ENCODE data around the gene STYXL1.
"Not testable (repeated sequence)": the region's sequence is repeated elsewhere in the genome, so short reads cannot be mapped to it uniquely, and the experiment has no call there.

The STYXL1 gene

DNA sequence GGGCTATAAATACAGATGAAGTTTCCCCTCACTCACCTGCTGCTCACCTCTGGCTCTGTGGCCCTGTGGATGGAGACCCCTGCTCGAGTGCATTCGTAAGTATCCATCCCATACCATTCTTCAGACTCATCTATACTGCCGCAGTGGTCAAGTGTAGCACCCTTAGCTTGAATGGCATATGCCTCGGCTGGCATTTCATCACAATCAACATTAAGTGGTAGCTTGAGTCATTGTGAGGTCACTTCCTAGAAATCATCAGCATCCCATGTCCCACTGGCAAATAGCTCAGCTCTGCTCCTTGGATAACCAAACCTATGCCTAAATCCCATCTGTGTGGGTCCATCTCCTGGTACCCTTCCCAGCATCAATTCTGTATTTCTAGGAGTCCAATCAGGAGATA, 38.3 kb upstream of the STYXL1 start:
- H3K36me3 ChIP-seq (ENCODE audit: insufficient read depth, insufficient read length, low read length) = no peaks in the 10 kb centered on the region
- no peak overlapping the region for H3K9ac ChIP-seq (ENCODE audit: insufficient read length, low read depth)
- no peak overlapping the region for H3K4me3 ChIP-seq (ENCODE audit: insufficient read length, low read depth)
- TF ChIP-seq YY1 (IDR thresholded peaks at IDR 0.05; ENCODE audit: insufficient read depth, insufficient read length) = no peak
- TF ChIP-seq ZNF274 (IDR thresholded peaks at IDR 0.05; ENCODE audit: low read depth, low read length) = no peak
- no peak for TF ChIP-seq SUZ12 (IDR thresholded peaks at IDR 0.05; ENCODE audit: extremely low read depth, insufficient read depth, insufficient read length)
- no peak for DNase-seq (ENCODE audit: low read depth, low spot score)
- no peaks in the 10 kb centered on the region for H3K4me1 ChIP-seq (ENCODE audit: insufficient read depth, insufficient read length)
- H3K27me3 ChIP-seq (ENCODE audit: insufficient read depth, insufficient read length) = no peaks in the 10 kb centered on the region
- H3K9me3 ChIP-seq (ENCODE audit: insufficient read depth, low read length) = no peaks in the 10 kb centered on the region

DNA sequence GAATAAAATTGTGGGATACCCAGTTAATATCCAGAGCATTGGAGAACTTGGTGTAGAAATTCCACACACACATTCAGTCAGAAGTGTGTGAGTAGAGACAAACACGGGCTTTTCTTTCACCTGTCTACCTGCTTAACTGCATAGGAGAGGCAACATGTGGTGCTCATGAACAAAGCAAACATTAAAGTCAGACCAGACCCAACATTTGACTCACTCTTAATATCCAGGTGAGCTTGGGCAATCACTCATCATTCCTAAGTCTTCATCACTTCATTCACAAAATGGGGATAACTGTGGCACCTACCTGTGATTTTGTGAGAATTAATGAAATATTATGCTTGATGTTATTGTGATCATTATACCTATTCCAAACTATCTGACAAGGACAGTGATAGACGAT, 36.3 kb upstream of the STYXL1 start:
- H3K36me3 ChIP-seq (ENCODE audit: insufficient read depth, insufficient read length, low read length); H3K27me3 ChIP-seq (ENCODE audit: insufficient read depth, insufficient read length); H3K9ac ChIP-seq (ENCODE audit: insufficient read length, low read depth); H3K4me3 ChIP-seq (ENCODE audit: insufficient read length, low read depth); H3K9me3 ChIP-seq (ENCODE audit: insufficient read depth, low read length); H3K4me1 ChIP-seq (ENCODE audit: insufficient read depth, insufficient read length); DNase-seq (ENCODE audit: low read depth, low spot score): not testable (repeated sequence)

- H3K27me3 ChIP-seq (ENCODE audit: insufficient read depth, insufficient read length) = no peaks in the 10 kb centered on the region
- no peak overlapping the region for H3K9ac ChIP-seq (ENCODE audit: insufficient read length, low read depth)
- no peaks in the 10 kb centered on the region for H3K36me3 ChIP-seq (ENCODE audit: insufficient read depth, insufficient read length, low read length)
- no peaks in the 10 kb centered on the region for H3K9me3 ChIP-seq (ENCODE audit: insufficient read depth, low read length)
- no peaks in the 10 kb centered on the region for H3K4me1 ChIP-seq (ENCODE audit: insufficient read depth, insufficient read length)
- no peak overlapping the region for H3K4me3 ChIP-seq (ENCODE audit: insufficient read length, low read depth)
- DNase-seq (ENCODE audit: low read depth, low spot score) = no peak
- no peak for TF ChIP-seq YY1 (IDR thresholded peaks at IDR 0.05; ENCODE audit: insufficient read depth, insufficient read length)
- no peak for TF ChIP-seq SUZ12 (IDR thresholded peaks at IDR 0.05; ENCODE audit: extremely low read depth, insufficient read depth, insufficient read length)
- no peak for TF ChIP-seq ZNF274 (IDR thresholded peaks at IDR 0.05; ENCODE audit: low read depth, low read length)
Observed at GRCh38 chr7:76080204-76080603, 32.4 kb upstream of the STYXL1 start.

GRCh38 chr7:76077435-76077834, 29.6 kb upstream of the STYXL1 start:
- H3K4me3 ChIP-seq (ENCODE audit: insufficient read length, low read depth) = no peak overlapping the region
- H3K9ac ChIP-seq (ENCODE audit: insufficient read length, low read depth) = no peak overlapping the region
- H3K27me3 ChIP-seq (ENCODE audit: insufficient read depth, insufficient read length) = no peaks in the 10 kb centered on the region
- DNase-seq (ENCODE audit: low read depth, low spot score) = no peak
- H3K9me3 ChIP-seq (ENCODE audit: insufficient read depth, low read length) = peaks cover 2% of the 10 kb centered on the region; the same call in 1 of the 2 replicates
- no peaks in the 10 kb centered on the region for H3K36me3 ChIP-seq (ENCODE audit: insufficient read depth, insufficient read length, low read length)
- no peaks in the 10 kb centered on the region for H3K4me1 ChIP-seq (ENCODE audit: insufficient read depth, insufficient read length)
- TF ChIP-seq SUZ12 (IDR thresholded peaks at IDR 0.05; ENCODE audit: extremely low read depth, insufficient read depth, insufficient read length) = no peak
- TF ChIP-seq ZNF274 (IDR thresholded peaks at IDR 0.05; ENCODE audit: low read depth, low read length) = no peak
- no peak for TF ChIP-seq YY1 (IDR thresholded peaks at IDR 0.05; ENCODE audit: insufficient read depth, insufficient read length)

GRCh38 chr7:76076995-76077394, 29.2 kb upstream of the STYXL1 start:
- Histone ChIP-seq H3K9ac (ENCODE audit: insufficient read length, low read depth) (no peak overlapping the region), H3K27me3 (ENCODE audit: insufficient read depth, insufficient read length) (no peaks in the 10 kb centered on the region), H3K9me3 (ENCODE audit: insufficient read depth, low read length) (peaks cover 6% of the 10 kb centered on the region; the same call in 1 of the 2 replicates), H3K4me3 (ENCODE audit: insufficient read length, low read depth) (no peak overlapping the region), H3K36me3 (ENCODE audit: insufficient read depth, insufficient read length, low read length) (no peaks in the 10 kb centered on the region), H3K4me1 (ENCODE audit: insufficient read depth, insufficient read length) (no peaks in the 10 kb centered on the region)
- no peak for DNase-seq (ENCODE audit: low read depth, low spot score)
- TF ChIP-seq SUZ12 (IDR thresholded peaks at IDR 0.05; ENCODE audit: extremely low read depth, insufficient read depth, insufficient read length) (no peak), ZNF274 (IDR thresholded peaks at IDR 0.05; ENCODE audit: low read depth, low read length) (no peak), YY1 (IDR thresholded peaks at IDR 0.05; ENCODE audit: insufficient read depth, insufficient read length) (no peak)

DNA sequence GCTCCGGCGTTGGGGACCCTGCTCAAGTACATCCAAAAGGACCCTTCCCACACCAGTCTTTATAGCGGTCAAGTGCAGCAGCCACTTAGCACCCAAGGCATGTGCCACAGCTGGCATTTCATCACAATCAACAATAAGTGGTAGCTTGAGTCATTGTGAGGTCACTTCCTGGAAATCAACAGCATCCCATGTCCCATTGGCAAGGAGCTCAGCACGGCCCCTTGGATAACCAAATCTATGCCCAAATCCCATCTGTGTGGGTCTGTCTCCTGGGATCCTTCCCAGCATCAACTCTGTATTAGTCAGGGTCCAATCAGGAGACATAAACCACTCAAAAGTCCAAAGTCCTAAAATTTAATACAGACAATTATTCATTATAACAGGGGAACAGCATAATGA, 27.2 kb upstream of the STYXL1 start:
- peaks cover 9% of the 10 kb centered on the region; the same call in 1 of the 2 replicates for H3K9me3 ChIP-seq (ENCODE audit: insufficient read depth, low read length)
- H3K9ac ChIP-seq (ENCODE audit: insufficient read length, low read depth) = peak overlapping the region; percentile 17
- no peak overlapping the region for H3K4me3 ChIP-seq (ENCODE audit: insufficient read length, low read depth)
- no peak for TF ChIP-seq ZNF274 (IDR thresholded peaks at IDR 0.05; ENCODE audit: low read depth, low read length)
- no peak for TF ChIP-seq SUZ12 (IDR thresholded peaks at IDR 0.05; ENCODE audit: extremely low read depth, insufficient read depth, insufficient read length)
- no peak for TF ChIP-seq YY1 (IDR thresholded peaks at IDR 0.05; ENCODE audit: insufficient read depth, insufficient read length)
- no peaks in the 10 kb centered on the region for H3K27me3 ChIP-seq (ENCODE audit: insufficient read depth, insufficient read length)
- no peaks in the 10 kb centered on the region for H3K4me1 ChIP-seq (ENCODE audit: insufficient read depth, insufficient read length)
- H3K36me3 ChIP-seq (ENCODE audit: insufficient read depth, insufficient read length, low read length) = no peaks in the 10 kb centered on the region
- no peak for DNase-seq (ENCODE audit: low read depth, low spot score)

DNA sequence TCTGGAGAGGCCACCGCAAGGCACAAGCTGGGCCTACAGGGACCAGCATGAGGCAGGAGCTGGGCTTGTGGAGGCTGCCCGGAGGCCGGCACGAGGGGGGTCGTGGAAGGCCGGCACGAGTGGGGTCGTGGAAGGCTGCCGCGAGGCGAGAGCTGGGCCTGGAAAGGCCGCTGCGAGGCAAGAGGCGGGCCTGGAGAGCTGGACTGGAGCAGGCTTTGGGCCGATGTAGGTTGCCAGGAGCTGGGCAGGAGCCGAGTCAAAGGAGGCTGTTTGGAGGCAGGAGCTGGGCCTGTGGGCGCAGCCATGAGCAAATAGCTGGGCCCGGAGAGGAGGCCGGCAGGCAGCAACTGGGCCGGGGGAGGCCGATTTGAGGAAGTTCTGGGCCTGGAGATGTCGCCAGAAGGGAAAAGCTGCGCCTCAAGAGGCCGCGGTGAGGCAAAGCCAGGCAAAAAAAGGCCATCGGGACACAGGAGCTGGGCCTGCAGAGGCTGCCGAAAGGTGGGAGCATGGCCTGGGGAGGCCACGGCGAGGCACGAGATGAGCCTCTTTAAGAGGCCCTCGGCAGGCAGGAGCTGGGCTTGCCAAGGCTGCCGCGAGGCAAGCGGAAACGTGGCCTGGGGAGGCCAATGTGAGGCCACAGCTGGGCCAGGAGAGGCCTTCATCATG, 26.6 kb upstream of the STYXL1 start:
- TF ChIP-seq YY1 (IDR thresholded peaks at IDR 0.05; ENCODE audit: insufficient read depth, insufficient read length) (no peak), SUZ12 (IDR thresholded peaks at IDR 0.05; ENCODE audit: extremely low read depth, insufficient read depth, insufficient read length) (no peak), ZNF274 (IDR thresholded peaks at IDR 0.05; ENCODE audit: low read depth, low read length) (no peak)
- no peak for DNase-seq (ENCODE audit: low read depth, low spot score)
- Histone ChIP-seq H3K4me3 (ENCODE audit: insufficient read length, low read depth) (no peak overlapping the region), H3K4me1 (ENCODE audit: insufficient read depth, insufficient read length) (no peaks in the 10 kb centered on the region), H3K9me3 (ENCODE audit: insufficient read depth, low read length) (peaks cover 9% of the 10 kb centered on the region; the same call in 1 of the 2 replicates), H3K9ac (ENCODE audit: insufficient read length, low read depth) (peak overlapping the region; percentile 17), H3K36me3 (ENCODE audit: insufficient read depth, insufficient read length, low read length) (no peaks in the 10 kb centered on the region), H3K27me3 (ENCODE audit: insufficient read depth, insufficient read length) (no peaks in the 10 kb centered on the region)
